ENCODE results near the gene BCORL1.

GRCh38 chrX:129940721-129941120 is 41.7 kb upstream of the BCORL1 start:
- TF ChIP-seq CTCF (IDR thresholded peaks at IDR 0.05; ENCODE audit: low read depth, low read length) (no peak), MYC (IDR thresholded peaks at IDR 0.05; ENCODE audit: low read depth, low read length) (no peak), POLR2A (IDR thresholded peaks at IDR 0.05; ENCODE audit: extremely low read depth, insufficient read length) (no peak), MAX (IDR thresholded peaks at IDR 0.05; ENCODE audit: low read depth, low read length) (no peak)

Data from NB4 (cell line).